Testis (tissue), 3 donors: Measurements from ENCODE around the gene NPB. TPM values are rescaled to one million over a fixed set of nuclear protein-coding genes. Genes with fewer than 3 reads are reported as not detected.
"Not testable (repeated sequence)": the region's sequence is repeated elsewhere in the genome, so short reads cannot be mapped to it uniquely, and the experiment has no call there.

Source experiments
- DNase-seq: peaks from one replicate; pipeline ENCODE4 v3.0.0-alpha.2; 2019
- H3K27ac ChIP-seq, 2 donors: fragments of 200-600 bp; sonication (generic); one replicate each; pipeline ENCODE4 v1.5.1; 2019
- H3K27me3 ChIP-seq: fragments of 200-600 bp; sonication (generic); one replicate; pipeline ENCODE4 v1.5.1; 2019
- H3K36me3 ChIP-seq: fragments of 200-600 bp; sonication (generic); one replicate; pipeline ENCODE4 v1.5.1; 2017; ENCODE audit warnings: low read depth; ENCODE audit errors: missing control alignments
- H3K4me1 ChIP-seq: fragments of 200-600 bp; sonication (generic); one replicate; pipeline ENCODE4 v1.5.1; 2019
- H3K4me3 ChIP-seq, 2 donors: fragments of 200-600 bp; sonication (generic); one replicate each; pipeline ENCODE4 v1.5.1; 2017 to 2019
- H3K9me3 ChIP-seq: fragments of 200-600 bp; sonication (generic); one replicate; pipeline ENCODE4 v1.5.1; 2017
- CTCF ChIP-seq, 3 experiments: fragments of 450-650 bp in 2 of 3; fragments of 200-600 bp in 1 of 3; sonication (generic) in 1 of 3; IDR thresholded peaks; one replicate each; pipeline ENCODE4 v1.5.1; 2016 to 2019; ENCODE audit warnings: antibody characterized with exemption in 3 of 3, mild to moderate bottlenecking in 2 of 3, moderate library complexity in 1 of 3
- POLR2A ChIP-seq: fragments of 450-650 bp; IDR thresholded peaks from one replicate; pipeline ENCODE4 v1.6.1; 2017; ENCODE audit warnings: antibody characterized with exemption, mild to moderate bottlenecking, moderate library complexity
- WGBS, 2 donors: methylation state at CpG; one replicate each; pipeline ENCODE4 v1.1.5; 2018; 5-methylcytosine and 5-hydroxymethylcytosine counted together
- intact Hi-C: fragments of 100-400 bp; cut with DNase I; formaldehyde crosslinking; loops from one replicate; pipeline ENCODE4 v1.15.1; 2023; ENCODE audit warnings: low total_unique reads
- polyA plus RNA-seq: library from polyadenylated mRNA; stranded (reverse); fragments of 350-450 nt; fragmentation: Illumina TruSeq; extraction: RNeasy Lipid Tissue Mini Kit (QIAGEN cat#74804); gene quantifications from one replicate; pipeline ENCODE4 v1.2.3, GENCODE V29; 2014; ENCODE audit warnings: low read depth, low replicate concordance; ENCODE audit not compliant: insufficient read depth
- total RNA-seq, 2 donors: library from RNA; depleted of rRNA; stranded (reverse); fragments of >200 nt; gene quantifications; one replicate each; pipeline ENCODE4 v1.2.3, GENCODE V29; 2016

Gene NPB
- total and polyA plus RNA-seq, 3 donors from 2014 or later, result 1.8 to 27.3 (median 22.7) TPM

DNA sequence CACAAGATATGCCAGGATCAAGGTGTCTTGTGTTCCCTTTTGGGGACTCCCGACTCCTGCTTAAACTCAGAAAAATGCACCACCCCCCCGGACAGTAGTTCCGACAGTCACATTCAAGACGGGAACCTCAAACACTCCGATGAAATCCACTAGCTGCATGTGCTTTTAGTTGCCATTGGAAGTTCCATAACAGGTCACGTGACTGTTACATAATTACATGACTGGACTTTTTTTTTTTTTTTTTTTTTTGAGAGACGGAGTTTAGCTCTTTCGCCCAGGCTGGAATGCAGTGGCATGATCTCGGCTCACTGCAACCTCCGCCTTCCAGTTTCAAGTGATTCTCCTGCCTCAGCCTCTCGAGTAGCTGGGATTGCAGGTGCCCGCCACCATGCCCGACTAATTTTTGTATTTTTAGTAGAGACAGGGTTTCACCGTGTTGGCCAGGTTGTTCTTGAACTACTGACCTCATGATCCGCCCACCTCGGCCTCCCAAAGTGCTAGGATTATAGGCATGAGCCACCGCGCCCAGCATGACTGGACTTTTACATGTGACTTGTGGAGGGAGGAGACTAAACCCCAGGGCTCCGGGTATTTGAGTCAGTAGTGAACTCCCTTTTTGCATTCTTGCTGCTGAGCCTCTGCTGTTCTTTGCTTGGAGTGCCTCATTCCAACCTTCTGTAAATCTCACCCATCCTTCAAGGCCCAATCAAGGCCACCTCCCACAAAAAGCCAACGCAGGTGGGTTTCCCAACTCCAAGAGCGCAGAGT lies 14.4 kb downstream of the NPB start:
- TF ChIP-seq CTCF (IDR thresholded peaks at IDR 0.05) (no peak), POLR2A (no peak)
- H3K27ac ChIP-seq, result no peak overlapping the region
- WGBS, 2 donors, result 75% methylated on average over 19 to 21 of the region's 21 CpGs
- peaks cover 18% of the 10 kb centered on the region for H3K4me1 ChIP-seq
- no peaks in the 10 kb centered on the region for H3K36me3 ChIP-seq
- intact Hi-C loops, result no loop called here
- H3K27me3 ChIP-seq, result no peaks in the 10 kb centered on the region
- H3K4me3 ChIP-seq, result no peak overlapping the region
- no peaks in the 10 kb centered on the region for H3K9me3 ChIP-seq
- DNase-seq, result no peak

- no peak for TF ChIP-seq CTCF (IDR thresholded peaks at IDR 0.05)
- no peak for TF ChIP-seq POLR2A
- peak; percentile 75 for DNase-seq
- Histone ChIP-seq H3K4me3 (peak within 1 kb of the TSS; percentile 67 to 87), H3K9me3 (no peaks in the 10 kb centered on the region), H3K36me3 (no peaks in the 10 kb centered on the region), H3K4me1 (peaks cover 16% of the 10 kb centered on the region), H3K27me3 (no peaks in the 10 kb centered on the region), H3K27ac (peak within 1 kb of the TSS in 1 of 2 donors; percentile 59)
- WGBS, 2 donors, result 1% methylated on average over 35 to 75 of the region's 94 CpGs
- intact Hi-C loops, result no loop called here
Measured at GRCh38 chr17:81917565-81918332, 15.7 kb downstream of the NPB start, which contains the start of gene SIRT7. Gene SIRT7, minus strand, starts transcription at chr17:81918176. Its CDS starts 45 bp downstream, at chr17:81918131.

DNA sequence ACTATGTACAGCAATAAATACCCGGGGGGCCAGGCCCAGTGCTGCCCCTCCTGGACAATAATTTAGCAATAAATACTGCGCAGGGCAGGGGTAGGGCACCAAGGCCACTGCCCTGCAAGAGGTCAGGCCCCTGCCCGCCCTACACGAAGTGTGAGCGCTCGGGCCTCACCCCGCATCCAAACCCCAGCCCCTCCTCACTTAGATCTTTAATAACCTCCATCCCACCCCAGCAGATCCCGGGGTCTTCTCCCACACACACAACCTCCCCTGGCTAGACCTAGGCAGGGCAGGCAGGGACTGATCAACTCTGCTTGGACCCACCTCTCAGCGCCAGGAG lies 16.3 kb downstream of the NPB start:
- H3K27me3 ChIP-seq, DNase-seq, H3K36me3 ChIP-seq, H3K9me3 ChIP-seq, H3K27ac ChIP-seq, intact Hi-C loops: not testable (repeated sequence)
- Histone ChIP-seq H3K4me1 (peaks cover 21% of the 10 kb centered on the region), H3K4me3 (peak overlapping the region; percentile 67 to 87)
- WGBS, 2 donors, result 22 to 29% methylated on average over 8 to 9 of the region's 9 CpGs

GRCh38 chr17:81918832-81919545 lies 17.0 kb downstream of the NPB start:
- intact Hi-C loops, result no loop called here
- WGBS, 2 donors, result 76 to 86% methylated on average over 15 of the region's 15 CpGs
- peaks cover 28% of the 10 kb centered on the region for H3K4me1 ChIP-seq
- H3K9me3 ChIP-seq, result no peaks in the 10 kb centered on the region
- no peak overlapping the region for H3K27ac ChIP-seq
- TF ChIP-seq CTCF (IDR thresholded peaks at IDR 0.05) (no peak), POLR2A (no peak)
- no peaks in the 10 kb centered on the region for H3K36me3 ChIP-seq
- H3K4me3 ChIP-seq, result no peak overlapping the region
- no peaks in the 10 kb centered on the region for H3K27me3 ChIP-seq
- no peak for DNase-seq
